Measurements from ENCODE around the gene NABP1.

NABP1 gene

DNA sequence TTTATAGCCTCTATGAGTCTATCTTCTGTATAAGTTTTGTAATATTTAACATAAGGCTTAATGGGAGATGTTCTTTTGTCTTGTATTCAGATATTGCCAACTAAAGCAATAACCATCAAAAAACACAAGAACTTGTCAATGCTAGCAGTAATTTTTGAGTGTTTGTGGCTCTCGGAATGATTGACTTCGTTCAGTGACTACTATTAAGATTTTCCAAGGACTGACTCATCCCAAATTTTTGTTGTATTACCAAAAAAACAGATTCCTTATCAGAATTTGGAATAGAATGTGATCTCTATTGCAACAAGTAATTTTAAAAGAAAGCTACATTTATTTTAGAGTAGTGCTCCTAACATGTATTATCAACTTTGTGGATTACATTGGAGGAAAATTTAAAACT is 8.1 kb downstream of the NABP1 start:
- no peak for DNase-seq

- no peak for DNase-seq
These were observed 8.8 kb downstream of the NABP1 start for GRCh38 chr2:191686729-191687128.

- no peak for DNase-seq
These were observed 9.9 kb downstream of the NABP1 start for GRCh38 chr2:191687867-191688266.

GRCh38 chr2:191688934-191689695 is 11.2 kb downstream of the NABP1 start:
- DNase-seq, result no peak

GRCh38 chr2:191690327-191690726 is 12.4 kb downstream of the NABP1 start:
- DNase-seq, result no peak

GRCh38 chr2:191691016-191691735 is 13.2 kb downstream of the NABP1 start:
- DNase-seq, result no peak

DNA sequence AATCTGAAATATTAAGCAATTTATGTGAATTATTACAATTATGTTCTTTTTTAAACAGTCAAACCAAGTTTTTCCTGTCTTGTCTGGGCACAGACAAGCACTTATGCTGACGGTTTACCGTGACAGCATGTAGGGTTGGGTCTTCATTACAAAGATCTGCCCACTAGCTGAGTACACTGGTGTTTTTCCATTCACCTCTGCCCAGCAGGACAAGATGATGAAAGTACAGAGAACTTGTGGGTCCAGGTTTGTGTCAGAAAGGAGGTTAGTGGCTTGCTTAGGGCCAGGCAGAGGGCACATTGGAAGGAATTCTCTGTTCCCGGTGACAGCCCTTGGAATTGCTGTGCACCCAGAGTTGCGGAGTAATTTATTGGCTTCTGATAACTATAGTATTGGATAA is 14.0 kb downstream of the NABP1 start:
- no peak for DNase-seq

GRCh38 chr2:191692502-191693115 is 14.7 kb downstream of the NABP1 start:
- DNase-seq, result no peak

DNA sequence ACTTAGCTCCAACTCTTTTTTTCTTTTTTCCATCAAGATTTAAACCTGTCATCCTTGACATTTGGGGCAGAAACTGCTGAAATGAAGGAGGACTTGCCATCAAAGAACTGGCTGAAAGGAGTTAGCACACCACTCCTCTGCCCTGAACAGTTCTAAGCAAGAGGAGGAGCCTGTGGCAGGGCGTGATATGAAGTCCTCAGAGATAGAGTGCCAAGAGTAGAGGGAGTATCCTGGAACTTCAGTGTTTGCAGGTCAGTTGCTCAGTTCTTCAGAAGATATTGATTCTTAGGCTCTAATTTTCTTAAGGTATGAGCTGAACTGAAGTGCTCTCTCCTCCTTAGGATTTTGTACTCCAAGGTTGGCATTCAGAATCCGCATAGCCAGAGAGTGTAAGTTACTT is 15.2 kb downstream of the NABP1 start:
- no peak for DNase-seq

DNA sequence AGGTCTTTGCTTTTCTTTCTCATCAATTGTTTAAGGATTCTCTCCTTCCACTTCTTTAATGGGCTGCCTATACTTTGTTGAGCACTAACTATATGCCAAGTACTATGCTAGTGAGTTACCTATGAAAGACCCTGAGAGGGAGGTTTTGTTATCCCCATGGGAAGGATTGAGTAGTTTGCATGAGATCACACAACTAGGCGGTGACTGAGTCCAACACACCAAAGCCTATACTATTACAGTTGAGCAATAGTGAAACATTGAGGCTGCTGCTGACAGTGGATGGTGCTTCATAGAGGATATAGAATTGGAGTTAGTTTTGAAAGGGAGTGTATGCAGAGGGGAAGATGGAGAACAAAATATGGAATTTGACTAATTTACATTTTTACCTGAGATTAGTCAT is 15.8 kb downstream of the NABP1 start:
- no peak for DNase-seq

DNA sequence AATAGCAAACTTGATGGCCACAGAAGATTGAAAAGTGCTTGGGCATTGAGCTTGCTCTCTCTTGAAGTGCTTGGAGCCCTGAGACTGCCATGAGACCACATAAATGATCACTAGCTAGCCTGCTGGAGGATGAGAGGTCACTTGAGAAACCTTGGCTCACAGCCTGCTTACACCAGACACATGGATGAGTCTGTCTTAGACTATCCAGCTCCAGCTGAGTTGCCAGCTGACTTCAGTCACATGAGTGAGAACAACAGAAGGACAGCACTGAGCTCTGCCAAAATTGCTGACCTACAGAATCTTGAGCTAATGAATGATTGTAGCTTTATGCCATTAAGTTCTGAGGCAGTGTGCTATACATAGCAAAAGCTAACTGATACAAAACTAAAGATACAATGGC is 18.1 kb downstream of the NABP1 start:
- no peak for DNase-seq

DNA sequence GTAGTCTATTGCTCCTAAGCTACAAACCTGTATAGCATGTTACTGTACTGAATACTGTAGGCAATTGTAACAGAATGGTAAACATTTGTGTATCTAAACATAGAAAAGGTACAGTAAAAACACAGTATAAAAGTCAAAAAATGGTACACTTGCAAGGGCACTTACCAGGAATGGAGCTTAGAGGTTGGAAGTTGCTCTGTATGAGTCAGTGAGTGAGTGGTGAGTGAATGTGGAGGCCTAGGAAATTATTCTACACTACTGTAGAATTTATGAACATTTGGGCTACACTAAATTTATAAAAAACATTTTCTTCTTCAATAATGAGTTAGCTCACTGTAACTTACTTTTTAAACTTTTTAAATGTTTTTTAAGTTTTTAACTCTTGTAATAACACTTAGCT is 19.0 kb downstream of the NABP1 start:
- DNase-seq, result no peak

DNA sequence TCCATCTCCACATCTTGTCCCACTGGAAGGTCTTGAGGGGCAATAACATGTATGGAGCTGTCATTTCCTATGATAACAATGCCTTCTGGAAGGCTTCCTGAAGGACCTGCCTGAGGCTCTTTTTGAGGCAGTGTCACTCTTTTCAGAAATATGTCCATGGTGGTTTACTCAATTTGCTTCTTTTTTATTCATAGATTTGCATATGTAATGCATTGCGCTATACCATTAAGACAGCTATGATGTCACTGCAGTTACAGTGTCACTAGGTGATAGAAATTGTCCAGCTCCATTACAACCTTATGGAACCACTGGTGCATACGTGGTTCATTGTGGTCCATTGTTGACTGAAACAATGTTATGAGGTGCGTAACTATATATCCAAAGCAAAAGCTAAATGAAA is 19.9 kb downstream of the NABP1 start:
- no peak for DNase-seq

DNA sequence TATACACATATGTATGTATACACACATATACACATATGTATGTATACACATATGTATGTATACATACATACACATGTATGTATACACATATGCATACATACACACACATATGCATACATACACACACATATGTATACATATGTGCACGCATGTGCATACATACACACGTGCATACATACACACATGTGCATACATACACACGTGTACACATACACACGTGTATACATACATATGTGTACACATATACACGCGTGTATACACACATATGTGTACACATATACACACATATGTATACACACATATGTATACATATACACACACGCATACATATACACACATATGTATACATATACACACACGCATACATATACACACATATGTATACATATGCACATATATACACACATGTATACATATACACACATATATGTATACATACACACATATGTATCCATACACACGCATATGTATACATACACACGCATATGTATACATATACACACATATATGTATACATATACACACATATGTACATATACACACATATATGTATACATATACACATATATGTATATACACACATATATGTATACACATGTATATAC is 21.5 kb downstream of the NABP1 start:
- DNase-seq, result no peak

DNA sequence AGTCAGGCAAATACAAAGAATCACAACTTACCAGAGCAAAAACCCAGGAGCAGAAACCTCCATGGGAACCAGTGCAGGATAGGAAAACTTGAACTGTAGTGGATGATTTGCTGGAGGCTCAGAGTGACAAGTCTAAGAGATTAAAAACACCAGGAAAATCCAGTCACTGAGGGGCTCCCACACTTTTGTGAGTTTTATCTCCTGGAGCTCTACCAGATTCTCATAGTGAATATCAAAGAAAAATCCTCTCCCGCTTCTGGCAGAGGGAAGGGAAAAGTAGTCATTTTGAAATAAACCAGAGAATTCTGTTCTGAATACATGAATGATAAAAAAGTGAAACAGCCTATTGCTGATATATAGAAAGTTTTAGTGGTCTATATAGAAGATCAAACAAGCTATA is 23.1 kb downstream of the NABP1 start:
- no peak for DNase-seq

GRCh38 chr2:191701696-191702095 is 23.8 kb downstream of the NABP1 start:
- no peak for DNase-seq

DNA sequence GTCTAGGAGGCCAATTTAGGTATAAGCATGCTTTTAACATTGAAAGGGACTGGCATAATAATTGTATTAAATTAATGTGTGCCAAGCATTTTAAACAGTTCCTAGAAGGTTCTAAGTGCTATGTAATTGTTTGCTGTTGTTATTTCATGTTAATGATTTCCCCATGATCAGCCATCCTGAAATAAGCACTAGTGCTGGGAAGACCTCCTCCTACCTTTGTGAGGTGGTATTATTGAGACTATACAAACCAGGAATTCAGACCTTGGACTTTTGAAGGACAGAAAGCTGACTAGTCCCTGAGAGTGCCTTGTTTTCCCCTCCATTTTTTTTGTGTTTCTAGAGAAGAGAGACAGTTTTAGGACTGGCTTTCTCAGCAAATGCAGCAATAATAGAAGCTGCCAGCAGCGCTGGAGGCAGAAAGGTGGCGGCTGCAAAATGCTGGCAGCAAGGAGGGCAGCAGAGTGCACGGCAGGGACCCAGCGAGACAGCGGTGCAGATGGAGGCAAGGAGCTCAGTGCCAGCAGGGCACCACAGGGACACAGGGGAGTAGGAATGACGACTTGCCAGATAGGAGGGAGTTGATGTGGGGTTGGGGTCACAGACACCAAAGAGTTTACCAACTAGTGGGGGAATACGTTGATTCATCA is 25.3 kb downstream of the NABP1 start:
- DNase-seq, result no peak

DNA sequence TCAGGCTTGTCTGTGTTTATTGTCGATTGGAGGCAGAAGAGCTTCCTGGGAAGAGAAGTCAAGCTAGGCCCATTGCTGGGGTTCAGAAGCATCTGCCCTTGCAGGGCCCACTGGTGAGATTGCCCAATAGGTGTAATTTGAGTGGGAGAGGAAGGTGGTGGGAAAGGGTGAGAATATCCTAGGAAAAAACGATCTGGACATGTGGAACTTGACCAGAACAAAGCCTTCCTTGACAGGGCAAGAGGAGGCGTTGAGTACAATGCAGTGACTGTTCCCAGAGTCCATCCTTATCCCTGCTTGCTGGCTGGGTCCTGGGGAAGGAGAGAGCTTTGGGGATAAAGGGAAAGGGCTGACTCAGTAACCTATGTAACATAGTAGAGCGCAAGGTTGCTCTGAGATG is 27.1 kb downstream of the NABP1 start:
- DNase-seq, result no peak

DNA sequence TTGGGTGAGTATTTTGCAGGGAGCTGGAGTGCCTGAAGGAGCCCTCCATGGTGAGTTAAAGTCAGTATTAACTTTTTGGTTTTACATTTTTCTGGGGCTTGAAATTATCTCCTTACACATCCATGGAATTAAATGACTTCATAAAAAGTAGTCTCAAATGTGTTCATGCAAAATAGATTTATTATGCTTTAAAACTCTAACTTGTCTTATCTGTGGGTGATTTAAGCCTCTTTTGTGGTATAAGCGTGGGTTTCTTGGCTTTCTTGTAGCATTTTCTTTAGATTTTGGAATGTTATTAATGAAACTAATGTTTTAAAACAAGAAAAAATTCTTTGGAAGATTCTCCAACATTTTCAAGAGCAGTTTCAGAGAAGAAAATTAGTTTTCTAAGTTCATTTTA is 27.8 kb downstream of the NABP1 start:
- no peak for DNase-seq

DNA sequence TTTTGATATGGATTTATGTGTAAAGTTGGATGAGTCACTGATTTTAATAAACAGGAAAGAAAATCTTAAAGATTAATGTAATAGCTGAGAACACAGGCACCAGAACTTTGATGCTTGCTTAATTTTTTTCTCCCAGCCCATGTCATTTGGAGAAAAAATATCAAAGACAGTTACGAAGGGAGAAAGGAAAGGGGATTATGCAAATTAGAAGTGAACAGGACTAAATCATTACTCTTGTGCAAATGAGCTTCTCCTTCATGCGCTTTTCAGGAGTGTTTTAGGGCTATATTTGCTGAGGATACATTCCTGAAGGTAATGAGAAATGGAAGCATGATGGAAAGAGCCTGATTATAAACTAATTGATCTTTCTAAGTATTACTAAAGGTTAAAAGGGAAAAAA is 28.9 kb downstream of the NABP1 start:
- no peak for DNase-seq

DNA sequence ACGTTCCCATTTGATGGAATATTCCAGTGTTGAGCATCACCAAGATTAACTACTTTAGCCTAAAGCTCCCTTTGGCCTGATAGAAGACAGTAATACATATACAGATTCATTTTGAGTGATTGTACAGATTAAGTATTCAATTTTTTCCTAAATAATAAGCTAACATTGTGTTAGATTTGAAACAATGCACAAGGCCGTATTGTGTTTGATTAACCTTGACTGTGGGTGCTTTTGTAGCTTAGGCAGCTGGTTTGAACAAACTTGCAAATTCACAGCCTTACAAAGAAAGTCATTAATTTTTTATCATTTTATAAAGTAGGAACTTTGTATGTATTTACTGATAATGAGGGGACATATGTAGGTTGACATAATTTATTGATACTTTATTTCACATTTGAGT is 29.6 kb downstream of the NABP1 start:
- DNase-seq, result no peak

DNA sequence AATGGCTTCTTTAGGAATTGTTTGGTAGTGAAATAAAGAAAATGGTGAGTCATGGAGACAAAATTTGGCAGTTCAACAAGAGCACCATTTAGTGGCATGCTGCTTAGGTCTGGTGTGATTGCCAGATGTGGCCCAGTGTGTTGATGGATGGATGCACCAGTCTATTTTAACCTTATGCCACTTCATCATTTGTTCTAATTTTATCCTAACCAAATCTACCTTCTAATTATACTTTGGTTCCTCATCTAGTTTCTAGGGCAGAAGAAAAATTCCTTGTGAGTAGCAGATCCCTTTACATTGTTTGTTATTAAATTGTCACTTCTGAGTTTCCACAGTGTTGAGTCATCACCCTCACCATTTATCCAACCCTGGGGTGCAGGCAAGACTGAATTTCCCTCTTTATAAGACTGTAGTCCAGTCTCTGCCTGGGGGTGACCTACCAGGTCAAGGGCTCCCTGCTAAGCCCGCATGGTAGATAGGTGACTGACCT is 32.5 kb downstream of the NABP1 start:
- no peak for DNase-seq

DNA sequence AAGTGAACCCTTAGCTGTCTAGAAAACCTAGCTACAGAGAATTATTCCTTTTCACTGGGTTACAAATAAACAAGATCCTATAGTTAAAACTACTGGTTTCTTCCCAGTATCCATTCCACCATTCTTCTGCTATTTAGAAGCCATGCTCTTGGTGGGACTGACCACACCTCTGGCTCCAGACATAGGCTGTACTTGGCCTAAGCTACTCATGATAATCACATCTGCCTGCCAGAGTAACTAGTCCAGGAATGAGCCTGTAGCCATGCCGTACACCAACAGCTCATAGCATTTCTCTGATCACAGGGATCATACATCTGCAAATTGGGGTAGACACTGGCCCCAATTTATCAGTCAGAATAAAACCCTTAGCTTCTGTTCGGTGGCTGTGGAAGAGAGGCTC is 33.7 kb downstream of the NABP1 start:
- DNase-seq, result no peak
